ENCODE measurements around the gene ENGASE. TPM values are rescaled to one million over a fixed set of nuclear protein-coding genes. Genes with fewer than 3 reads are reported as not detected.
A peak's percentile ranks its signal among the peaks of the same experiment; 100 is the strongest.

Gene ENGASE
- total and polyA plus RNA-seq, 7 experiments from 2014 or later, result 3.8 to 214 (median 82.7) TPM

DNA sequence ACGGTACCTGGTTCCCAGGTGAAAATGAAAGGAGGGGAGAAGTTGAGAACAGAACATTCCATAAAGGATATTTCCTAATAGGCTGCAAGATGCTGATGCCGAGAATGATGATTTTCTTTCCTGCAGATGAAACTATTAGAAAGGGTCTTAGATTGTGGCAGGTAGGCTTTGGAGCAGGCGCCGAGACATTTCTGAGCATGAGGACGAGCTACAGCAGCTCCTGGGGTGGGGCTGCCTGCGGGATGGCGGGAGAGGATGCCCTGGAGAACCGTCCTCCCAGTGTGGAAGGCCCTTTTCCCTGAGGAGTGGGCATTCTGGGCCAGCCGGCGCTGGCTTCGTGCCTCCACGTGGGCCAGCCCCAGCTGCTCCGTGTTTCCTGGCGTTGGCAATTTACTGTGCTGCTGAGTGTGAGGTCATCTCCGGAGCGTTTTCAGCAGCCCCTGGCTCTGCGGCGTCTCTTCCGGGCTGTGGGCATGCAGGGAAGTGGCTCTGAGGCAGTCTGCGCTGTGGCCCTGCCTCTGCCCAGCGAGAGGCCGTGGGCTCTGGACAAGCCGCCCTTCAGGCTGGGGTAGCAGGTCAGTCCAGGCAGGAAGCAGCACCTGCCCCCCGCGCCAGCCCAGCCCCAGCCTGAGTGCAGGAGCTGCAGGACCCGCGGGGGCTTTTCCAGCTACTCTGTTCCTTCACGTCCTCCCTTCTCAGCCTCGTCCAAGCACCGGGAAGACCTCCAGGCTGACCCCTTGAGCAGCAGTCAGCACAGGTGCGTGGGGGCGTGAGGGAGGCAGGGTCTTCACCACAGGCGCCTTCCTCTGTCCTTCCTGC lies 12.2 kb downstream of the ENGASE start:
- H3K27ac Mint-ChIP-seq, result no peak overlapping the region
- Histone ChIP-seq H3K27ac (ENCODE audit: low read depth, low read length) (no peak overlapping the region), H3K4me1 (ENCODE audit: control insufficient read depth in 2 of 2, insufficient read depth in 2 of 2, low read length in 2 of 2) (no peaks in the 10 kb centered on the region), H3K36me3 (ENCODE audit: control insufficient read depth in 2 of 3, insufficient read depth in 3 of 3, low read length in 3 of 3) (peaks cover 0 to 55% (median 4%) of the 10 kb centered on the region in 3 experiments), H3K27me3 (ENCODE audit: control insufficient read depth in 2 of 2, insufficient read depth in 2 of 2, low read length in 2 of 2) (no peaks in the 10 kb centered on the region), H3K9me3 (ENCODE audit: control insufficient read depth in 2 of 3, low read length in 3 of 3) (no peaks in the 10 kb centered on the region), H3K4me3 (ENCODE audit: low read length) (no peak overlapping the region)
- peaks cover 0 to 5% (median 0%) of the 10 kb centered on the region in 7 donors for H3K4me1 Mint-ChIP-seq
- no peak overlapping the region for H3K4me3 Mint-ChIP-seq
- no peaks in the 10 kb centered on the region for H3K27me3 Mint-ChIP-seq
- H3K36me3 Mint-ChIP-seq, result peaks cover 0 to 8% (median 0%) of the 10 kb centered on the region in 5 donors
- ChIA-PET POLR2A (interaction anchor here (0.5 kb wide), 1 partner anchor 146 kb away, joined by 3 read pairs; no protein-coding TSS in a partner anchor), CTCF (interaction anchor here (1.9 to 2.9 kb wide), 2 partner anchors 12 to 306 kb away, joined by 11 to 14 read pairs; partner anchors contain the start of gene ENGASE)
- DNase-seq (no peak), ATAC-seq (no peak)
- intact Hi-C loops (cut with micrococcal nuclease), result loop anchor here (1.0 to 10.0 kb wide), 4 partner anchors 41 to 618 kb away; no protein-coding TSS in a partner anchor
- H3K9me3 Mint-ChIP-seq, result no peaks in the 10 kb centered on the region

DNA sequence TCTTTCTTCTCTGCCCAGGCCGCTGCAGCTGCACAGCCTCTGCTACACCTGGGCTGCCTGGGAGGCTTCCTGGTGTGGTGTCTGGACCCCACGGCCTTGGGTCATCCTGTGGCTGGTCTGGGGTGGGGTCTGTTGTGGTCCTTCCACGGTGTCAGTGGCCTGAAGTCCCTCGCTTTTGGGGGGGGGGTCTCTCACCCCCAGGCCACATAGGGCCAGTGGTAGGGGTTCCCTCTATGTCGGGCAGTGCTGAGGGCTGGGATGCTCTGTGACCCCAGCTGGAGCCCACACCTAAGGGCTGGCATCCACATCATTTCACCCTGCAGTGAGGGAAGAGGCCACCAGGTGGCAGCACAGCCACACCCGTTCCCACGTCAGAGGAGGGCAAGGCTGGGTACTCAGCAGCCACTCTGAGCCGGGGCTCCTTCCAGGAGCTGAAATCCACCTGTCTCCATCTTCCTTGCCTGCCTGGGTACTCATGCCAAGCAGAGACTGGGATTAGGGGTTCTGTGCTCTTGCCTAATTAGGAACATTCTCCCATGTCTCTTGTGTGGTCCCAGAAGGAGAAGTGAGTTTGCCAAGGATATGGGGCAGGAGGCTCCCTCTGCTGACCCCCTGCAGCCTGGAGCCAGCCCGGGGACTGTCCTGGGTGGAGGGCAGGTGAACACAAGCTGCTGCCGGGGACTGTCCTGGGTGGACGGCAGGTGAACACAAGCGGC lies 13.0 kb downstream of the ENGASE start:
- ATAC-seq, result peak; percentile 89
- intact Hi-C loops (cut with micrococcal nuclease), result loop anchor here (1.0 to 10.0 kb wide), 4 partner anchors 41 to 617 kb away; no protein-coding TSS in a partner anchor
- Mint-ChIP-seq H3K36me3 (peaks cover 0 to 5% (median 0%) of the 10 kb centered on the region in 5 donors), H3K9me3 (no peaks in the 10 kb centered on the region), H3K4me3 (no peak overlapping the region), H3K27ac (no peak overlapping the region), H3K4me1 (peaks cover 0 to 5% (median 0%) of the 10 kb centered on the region in 7 donors), H3K27me3 (peaks cover 0 to 5% (median 2%) of the 10 kb centered on the region in 5 donors)
- no peaks in the 10 kb centered on the region for H3K4me1 ChIP-seq (ENCODE audit: control insufficient read depth in 2 of 2, insufficient read depth in 2 of 2, low read length in 2 of 2)
- CTCF ChIA-PET, result interaction anchor here (0.6 to 2.9 kb wide), 5 partner anchors 13 to 426 kb away, joined by 3 to 14 read pairs (median 4); partner anchors contain the start of gene ENGASE
- DNase-seq, result peak; percentile 43 to 80 (median 64)
- no peak overlapping the region for H3K27ac ChIP-seq (ENCODE audit: low read depth, low read length)
- H3K36me3 ChIP-seq (ENCODE audit: control insufficient read depth in 2 of 3, insufficient read depth in 3 of 3, low read length in 3 of 3), result peaks cover 0 to 48% (median 4%) of the 10 kb centered on the region in 3 experiments
- no peaks in the 10 kb centered on the region for H3K27me3 ChIP-seq (ENCODE audit: control insufficient read depth in 2 of 2, insufficient read depth in 2 of 2, low read length in 2 of 2)
- POLR2A ChIA-PET, result interaction anchor here (0.5 kb wide), 1 partner anchor 146 kb away, joined by 3 read pairs; no protein-coding TSS in a partner anchor
- no peaks in the 10 kb centered on the region for H3K9me3 ChIP-seq (ENCODE audit: control insufficient read depth in 2 of 3, low read length in 3 of 3)
- no peak overlapping the region for H3K4me3 ChIP-seq (ENCODE audit: low read length)

GRCh38 chr17:79088247-79088996 lies 13.8 kb downstream of the ENGASE start:
- H3K27ac Mint-ChIP-seq, result no peak overlapping the region
- CTCF ChIA-PET, result interaction anchor here (0.6 to 2.9 kb wide), 6 partner anchors 13 to 427 kb away, joined by 3 to 14 read pairs (median 4); partner anchors contain the start of gene ENGASE
- POLR2A ChIA-PET, result no interaction called here
- Histone ChIP-seq H3K4me1 (ENCODE audit: control insufficient read depth in 2 of 2, insufficient read depth in 2 of 2, low read length in 2 of 2) (peaks cover 0 to 8% of the 10 kb centered on the region in 2 donors), H3K27me3 (ENCODE audit: control insufficient read depth in 2 of 2, insufficient read depth in 2 of 2, low read length in 2 of 2) (no peaks in the 10 kb centered on the region), H3K36me3 (ENCODE audit: control insufficient read depth in 2 of 3, insufficient read depth in 3 of 3, low read length in 3 of 3) (peaks cover 0 to 40% (median 0%) of the 10 kb centered on the region in 3 experiments), H3K27ac (ENCODE audit: low read depth, low read length) (no peak overlapping the region), H3K4me3 (ENCODE audit: low read length) (no peak overlapping the region), H3K9me3 (ENCODE audit: control insufficient read depth in 2 of 3, low read length in 3 of 3) (no peaks in the 10 kb centered on the region)
- H3K4me3 Mint-ChIP-seq, result no peak overlapping the region
- ATAC-seq, result no peak
- H3K4me1 Mint-ChIP-seq, result peaks cover 0 to 6% (median 4%) of the 10 kb centered on the region in 7 donors
- intact Hi-C loops (cut with micrococcal nuclease), result loop anchor here in 1 of 2 donors (10.0 kb wide), 1 partner anchor 616 kb away; no protein-coding TSS in a partner anchor
- no peak for DNase-seq
- H3K9me3 Mint-ChIP-seq, result no peaks in the 10 kb centered on the region
- peaks cover 0 to 5% (median 0%) of the 10 kb centered on the region in 5 donors for H3K36me3 Mint-ChIP-seq
- H3K27me3 Mint-ChIP-seq, result peaks cover 0 to 10% (median 2%) of the 10 kb centered on the region in 5 donors

DNA sequence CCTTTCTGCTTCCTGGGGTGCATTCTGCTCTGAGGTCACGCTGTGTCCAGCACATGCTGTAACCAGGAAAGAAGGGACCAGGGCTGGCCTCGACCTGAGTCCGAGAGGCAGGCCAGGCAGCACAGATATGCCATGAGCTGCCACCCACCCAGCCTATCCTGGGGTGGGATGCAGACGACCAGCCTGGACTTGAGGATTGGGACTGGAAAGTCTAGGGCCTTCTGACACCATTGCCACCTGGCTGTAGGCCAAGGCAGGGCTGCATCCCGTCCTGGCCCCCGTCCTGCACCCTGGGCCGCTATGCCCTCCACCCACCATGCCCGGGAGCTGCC lies 14.3 kb downstream of the ENGASE start:
- Histone ChIP-seq H3K4me1 (ENCODE audit: control insufficient read depth in 2 of 2, insufficient read depth in 2 of 2, low read length in 2 of 2) (peaks cover 0 to 9% of the 10 kb centered on the region in 2 donors), H3K36me3 (ENCODE audit: control insufficient read depth in 2 of 3, insufficient read depth in 3 of 3, low read length in 3 of 3) (peaks cover 0 to 35% (median 0%) of the 10 kb centered on the region in 3 experiments), H3K27ac (ENCODE audit: low read depth, low read length) (no peak overlapping the region), H3K9me3 (ENCODE audit: control insufficient read depth in 2 of 3, low read length in 3 of 3) (no peaks in the 10 kb centered on the region), H3K27me3 (ENCODE audit: control insufficient read depth in 2 of 2, insufficient read depth in 2 of 2, low read length in 2 of 2) (no peaks in the 10 kb centered on the region), H3K4me3 (ENCODE audit: low read length) (no peak overlapping the region)
- Mint-ChIP-seq H3K27me3 (peaks cover 0 to 11% (median 4%) of the 10 kb centered on the region in 5 donors), H3K9me3 (no peaks in the 10 kb centered on the region), H3K4me1 (peaks cover 0 to 8% (median 6%) of the 10 kb centered on the region in 7 donors), H3K36me3 (peaks cover 0 to 5% (median 0%) of the 10 kb centered on the region in 5 donors), H3K27ac (no peak overlapping the region), H3K4me3 (no peak overlapping the region)
- ATAC-seq (no peak), DNase-seq (no peak)
- intact Hi-C loops (cut with micrococcal nuclease), result loop anchor here in 1 of 2 donors (10.0 kb wide), 1 partner anchor 616 kb away; no protein-coding TSS in a partner anchor
- CTCF ChIA-PET, result interaction anchor here (0.6 to 2.9 kb wide), 3 partner anchors 24 to 334 kb away, joined by 3 to 14 read pairs (median 4); no protein-coding TSS in a partner anchor
- POLR2A ChIA-PET, result no interaction called here

DNA sequence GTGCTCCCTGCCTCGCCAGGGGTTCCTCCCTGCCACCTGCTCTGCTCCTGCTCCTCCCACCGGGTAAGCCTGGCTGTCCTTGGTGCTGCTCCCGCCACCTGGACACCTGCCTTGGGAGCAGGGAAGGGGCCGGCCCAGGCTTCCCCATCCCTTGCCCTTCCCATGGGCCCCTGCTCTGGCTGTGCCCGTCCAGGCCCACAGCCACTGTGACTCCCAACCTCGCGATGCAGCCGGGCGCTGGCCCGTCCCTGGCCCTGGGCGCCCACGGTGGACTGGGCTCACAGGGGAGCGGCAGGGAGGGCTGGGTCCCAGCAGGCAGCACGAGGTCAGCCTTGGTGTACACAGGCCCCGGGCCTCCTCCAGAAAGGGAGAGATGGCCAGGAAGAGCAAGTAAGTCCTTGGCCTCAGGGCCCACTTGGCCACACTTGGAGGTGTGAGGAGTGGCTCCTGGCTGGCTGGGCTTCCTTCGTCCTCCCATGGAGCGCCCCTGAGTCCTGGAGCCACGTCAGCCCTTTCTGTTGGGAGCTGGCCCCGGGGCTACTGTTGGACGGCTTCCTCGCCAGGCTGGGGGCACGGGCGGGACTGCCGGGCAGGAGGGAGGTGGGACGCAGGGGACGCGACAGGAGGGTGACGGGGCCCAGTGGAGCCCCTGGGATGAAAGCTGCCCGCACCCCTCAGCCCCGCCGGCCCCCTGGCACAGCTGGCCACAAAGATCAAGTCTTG lies 15.3 kb downstream of the ENGASE start:
- no peaks in the 10 kb centered on the region for H3K9me3 Mint-ChIP-seq
- ATAC-seq (no peak), DNase-seq (no peak)
- peaks cover 0 to 9% of the 10 kb centered on the region in 2 donors for H3K4me1 ChIP-seq (ENCODE audit: control insufficient read depth in 2 of 2, insufficient read depth in 2 of 2, low read length in 2 of 2)
- intact Hi-C loops (cut with micrococcal nuclease), result loop anchor here in 1 of 2 donors (10.0 kb wide), 1 partner anchor 615 kb away; no protein-coding TSS in a partner anchor
- no peak overlapping the region for H3K4me3 ChIP-seq (ENCODE audit: low read length)
- H3K27me3 Mint-ChIP-seq, result peaks cover 0 to 11% (median 6%) of the 10 kb centered on the region in 5 donors
- H3K36me3 Mint-ChIP-seq, result peaks cover 0 to 5% (median 0%) of the 10 kb centered on the region in 5 donors
- no peak overlapping the region for H3K4me3 Mint-ChIP-seq
- peaks cover 0 to 26% (median 0%) of the 10 kb centered on the region in 3 experiments for H3K36me3 ChIP-seq (ENCODE audit: control insufficient read depth in 2 of 3, insufficient read depth in 3 of 3, low read length in 3 of 3)
- H3K27ac ChIP-seq (ENCODE audit: low read depth, low read length), result no peak overlapping the region
- H3K4me1 Mint-ChIP-seq, result peaks cover 0 to 8% (median 6%) of the 10 kb centered on the region in 7 donors
- no peaks in the 10 kb centered on the region for H3K9me3 ChIP-seq (ENCODE audit: control insufficient read depth in 2 of 3, low read length in 3 of 3)
- H3K27me3 ChIP-seq (ENCODE audit: control insufficient read depth in 2 of 2, insufficient read depth in 2 of 2, low read length in 2 of 2), result no peaks in the 10 kb centered on the region
- H3K27ac Mint-ChIP-seq, result no peak overlapping the region
- ChIA-PET CTCF (no interaction called here), POLR2A (no interaction called here)

Measured in naive thymus-derived CD4-positive, alpha-beta T cell (primary cell).